Choroid plexus epithelial cell (primary cell): ENCODE results near the gene CHI3L2.
A peak's percentile ranks its signal among the peaks of the same experiment; 100 is the strongest.

Source experiments
- DNase-seq: peaks from one replicate; pipeline ENCODE4 v3.0.0-alpha.2; 2010; ENCODE audit warnings: low read depth
- H3K4me3 ChIP-seq: 2 replicates; pipeline ENCODE4 v1.5.1; 2011; ENCODE audit warnings: low read depth, mild to moderate bottlenecking, control low read depth, low read length, moderate library complexity
- TF ChIP-seq, protein P1 (sequence below): conservative IDR thresholded peaks from 2 replicates; pipeline ENCODE4 v1.5.1; 2011; ENCODE audit warnings: low read depth, mild to moderate bottlenecking, control low read depth, inconsistent platforms, low read length, moderate library complexity

Gene CHI3L2

DNA sequence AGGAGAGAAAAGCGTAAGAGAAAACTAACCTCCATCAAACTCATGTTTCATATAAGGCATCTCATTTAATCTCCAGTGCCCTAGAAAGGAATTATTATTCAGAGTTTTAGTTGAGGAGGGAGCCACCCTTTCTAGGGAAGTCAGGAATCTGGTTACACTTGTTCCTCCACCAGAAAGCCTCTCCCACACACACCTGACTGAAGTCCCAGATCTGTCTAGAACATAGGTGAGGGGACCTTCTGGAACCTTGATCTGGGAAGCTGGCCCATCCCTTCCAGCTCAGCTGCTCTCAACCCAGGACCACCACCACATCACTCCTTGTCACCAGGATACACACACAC lies 25.2 kb upstream of the CHI3L2 start:
- no peak overlapping the region for H3K4me3 ChIP-seq
- no peak for DNase-seq
- TF ChIP-seq, protein P1, sequence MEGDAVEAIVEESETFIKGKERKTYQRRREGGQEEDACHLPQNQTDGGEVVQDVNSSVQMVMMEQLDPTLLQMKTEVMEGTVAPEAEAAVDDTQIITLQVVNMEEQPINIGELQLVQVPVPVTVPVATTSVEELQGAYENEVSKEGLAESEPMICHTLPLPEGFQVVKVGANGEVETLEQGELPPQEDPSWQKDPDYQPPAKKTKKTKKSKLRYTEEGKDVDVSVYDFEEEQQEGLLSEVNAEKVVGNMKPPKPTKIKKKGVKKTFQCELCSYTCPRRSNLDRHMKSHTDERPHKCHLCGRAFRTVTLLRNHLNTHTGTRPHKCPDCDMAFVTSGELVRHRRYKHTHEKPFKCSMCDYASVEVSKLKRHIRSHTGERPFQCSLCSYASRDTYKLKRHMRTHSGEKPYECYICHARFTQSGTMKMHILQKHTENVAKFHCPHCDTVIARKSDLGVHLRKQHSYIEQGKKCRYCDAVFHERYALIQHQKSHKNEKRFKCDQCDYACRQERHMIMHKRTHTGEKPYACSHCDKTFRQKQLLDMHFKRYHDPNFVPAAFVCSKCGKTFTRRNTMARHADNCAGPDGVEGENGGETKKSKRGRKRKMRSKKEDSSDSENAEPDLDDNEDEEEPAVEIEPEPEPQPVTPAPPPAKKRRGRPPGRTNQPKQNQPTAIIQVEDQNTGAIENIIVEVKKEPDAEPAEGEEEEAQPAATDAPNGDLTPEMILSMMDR: no peak

- peak overlapping the region; percentile 66 for H3K4me3 ChIP-seq
- DNase-seq: no peak
- TF ChIP-seq, protein P1: no peak
These were observed 24.5 kb upstream of the CHI3L2 start for GRCh38 chr1:111202707-111203623.

GRCh38 chr1:111203681-111204200 lies 23.8 kb upstream of the CHI3L2 start:
- DNase-seq: peak; percentile 51

DNA sequence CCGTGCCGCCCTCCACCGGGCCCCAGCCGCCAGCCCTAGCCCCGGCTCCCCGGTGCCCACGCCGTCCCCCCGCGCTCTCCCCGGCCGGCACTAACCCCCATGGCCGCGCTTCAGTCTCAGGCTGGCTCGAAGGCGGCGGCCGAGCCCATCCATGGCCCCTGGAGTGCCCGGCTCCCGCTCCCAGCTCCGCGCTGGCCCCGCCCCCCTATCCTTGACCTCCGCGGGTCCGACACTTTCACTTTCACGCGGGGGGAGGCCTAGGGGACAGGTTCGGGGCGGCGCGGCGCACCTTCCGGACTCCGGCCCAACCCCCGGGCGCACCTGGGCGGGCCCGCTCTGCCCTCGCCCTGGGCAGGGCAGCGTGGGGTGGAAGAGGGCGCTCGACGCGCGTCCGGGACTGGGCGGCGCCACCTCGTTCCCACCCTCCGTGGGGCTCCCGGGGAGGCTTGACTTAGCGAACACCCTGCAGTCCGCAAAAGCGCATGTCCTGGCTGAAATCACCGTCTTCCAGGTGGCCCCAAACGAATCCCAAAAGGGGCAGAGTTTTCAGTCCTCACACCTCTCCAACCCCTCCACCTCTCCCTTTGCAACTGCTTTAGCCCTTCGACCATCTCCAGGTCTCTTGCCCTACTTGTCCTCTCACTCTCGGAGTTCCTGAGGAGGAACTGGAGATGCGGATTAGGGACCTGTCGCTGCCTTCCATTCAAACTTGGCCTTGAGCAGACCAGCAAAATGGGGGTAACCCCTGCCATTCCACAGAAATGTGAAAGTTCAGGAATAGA lies 23.1 kb upstream of the CHI3L2 start:
- H3K4me3 ChIP-seq: peak overlapping the region; percentile 66
- no peak for DNase-seq
- TF ChIP-seq, protein P1: no peak

More at GRCh38 chr1:111203681-111204200, 23.8 kb upstream of the CHI3L2 start:
- H3K4me3 ChIP-seq: peak overlapping the region; percentile 66
- TF ChIP-seq, protein P1: no peak

DNA sequence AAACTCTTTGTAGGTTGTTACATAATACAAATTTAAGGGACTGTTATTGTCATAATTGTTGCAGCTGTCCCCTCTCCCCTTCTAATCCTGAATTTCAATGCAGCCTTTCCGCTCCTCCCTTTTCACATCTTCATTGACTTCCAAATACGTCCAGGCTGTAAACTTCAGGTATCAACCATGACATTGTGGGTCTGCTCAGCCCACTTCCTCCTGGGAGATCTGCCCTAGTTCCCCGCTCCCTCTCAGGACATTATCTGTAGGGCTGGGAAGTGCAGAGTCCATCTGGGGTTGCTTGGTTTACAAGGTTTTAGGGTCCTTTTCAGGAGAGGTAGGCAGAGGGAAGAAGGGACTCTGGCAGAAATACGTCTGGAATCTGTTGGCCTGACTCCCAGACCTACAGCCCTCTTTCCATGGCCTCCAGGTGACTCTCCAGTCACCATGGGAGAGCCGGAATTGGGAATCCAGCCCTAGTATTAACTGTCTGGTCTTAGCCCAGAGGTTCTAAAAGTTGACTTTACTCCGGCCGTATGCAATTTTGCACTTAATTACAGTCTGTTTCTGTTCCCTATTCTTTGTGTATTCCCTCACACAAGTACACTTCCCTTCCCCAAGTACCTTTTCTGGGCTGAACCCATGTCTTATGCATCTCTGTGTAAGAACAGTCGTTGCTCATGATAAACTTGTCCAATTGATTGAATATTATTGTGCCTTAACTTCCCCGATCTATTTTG lies 22.4 kb upstream of the CHI3L2 start:
- H3K4me3 ChIP-seq: no peak overlapping the region
- no peak for DNase-seq
- TF ChIP-seq, protein P1: no peak

DNA sequence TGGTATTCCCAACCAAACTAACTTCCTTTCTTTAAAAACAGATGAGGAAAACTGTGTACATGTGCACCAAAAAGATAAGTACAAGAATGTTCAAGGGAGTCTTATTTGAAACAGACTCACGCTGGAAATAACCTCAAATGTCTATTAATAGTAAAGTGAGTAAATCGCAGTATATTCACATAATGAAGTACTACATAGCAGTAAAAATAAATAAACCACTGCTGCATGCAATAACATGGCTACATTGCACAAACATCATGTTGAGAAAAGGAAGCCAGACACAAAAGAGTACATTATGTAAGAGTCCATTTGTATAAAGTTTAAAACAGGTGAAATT lies 21.8 kb upstream of the CHI3L2 start:
- peak; percentile 47 for DNase-seq
- TF ChIP-seq, protein P1: no peak
- H3K4me3 ChIP-seq: no peak overlapping the region
